ENCODE data around the gene AKR1B1. TPM values are rescaled to one million over a fixed set of nuclear protein-coding genes. Genes with fewer than 3 reads are reported as not detected.

Gene AKR1B1
- total and polyA plus RNA-seq, 2 of the 13 experiments (the other 11 are each of a cell fraction or from before 2014, with no cell fraction given) = 89.9 to 133 TPM

- 22% methylated on average over 3 of the region's 3 CpGs for WGBS (ENCODE audit: low lambda C conversion rate)
- Histone ChIP-seq H3K9me3 (ENCODE audit: low read length) (no peaks in the 10 kb centered on the region), H4K20me1 (ENCODE audit: insufficient read depth, low read length) (no peaks in the 10 kb centered on the region), H2AFZ (ENCODE audit: low read length) (no peak overlapping the region), H3K4me1 (ENCODE audit: insufficient read depth, low read length) (peaks cover 50% of the 10 kb centered on the region), H3K27me3 (ENCODE audit: control insufficient read depth in 1 of 2, insufficient read depth in 2 of 2, low read length in 2 of 2) (no peaks in the 10 kb centered on the region), H3K36me3 (replicated peaks in 1 of 2; ENCODE audit: control insufficient read depth in 1 of 2, insufficient read depth in 2 of 2, low read length in 2 of 2) (no peaks in the 10 kb centered on the region), H3K4me3 (replicated peaks in 1 of 3; ENCODE audit: insufficient read depth in 1 of 3, low read depth in 2 of 3, low read length in 3 of 3) (no peak overlapping the region), H3K9ac (ENCODE audit: insufficient read depth, low read depth, low read length) (no peak overlapping the region), H3K4me2 (ENCODE audit: low read depth, low read length) (peak overlapping the region; percentile 41; the same call in 1 of the 2 replicates), H3K27ac (ENCODE audit: extremely low read length, insufficient read depth, low read length) (no peak overlapping the region), H3K79me2 (ENCODE audit: insufficient read depth, low read length) (no peaks in the 10 kb centered on the region)
- ChIA-PET POLR2A (no interaction called here), CTCF (ENCODE audit: low intra/inter-chr PET ratio, low total read pairs) (no interaction called here)
- intact Hi-C loops (cut with micrococcal nuclease; ENCODE audit: unreplicated experiment) = no loop called here
- DNase-seq (ENCODE audit: low spot score) = peak; percentile 20
- in situ Hi-C loops (cut with HindIII; ENCODE audit: extremely low pct_ligation_motif_present, low pct_unique_long_range_greater_than_20kb) = no loop called here
- BruUV-seq (replicated peaks) = no TSS peak
- ATAC-seq = peak; percentile 61
- FAIRE-seq = no peak
- no peak for TF ChIP-seq ZNF709 (CRISPR knock-in tag; IDR thresholded peaks at IDR 0.05)
- no peak for TF ChIP-seq ZNF557 (CRISPR knock-in tag; IDR thresholded peaks at IDR 0.05)
- no peak for TF ChIP-seq REPIN1 (CRISPR knock-in tag; IDR thresholded peaks at IDR 0.05; ENCODE audit: borderline replicate concordance, low read depth)
- 0 out of 2 replicates have a peak, but pooled peaks have one; percentile 39 for TF ChIP-seq POGK (CRISPR knock-in tag; conservative IDR thresholded peaks at IDR 0.05)
- TF ChIP-seq IRF2 (CRISPR knock-in tag; IDR thresholded peaks at IDR 0.05) = no peak
- TF ChIP-seq, protein P1, sequence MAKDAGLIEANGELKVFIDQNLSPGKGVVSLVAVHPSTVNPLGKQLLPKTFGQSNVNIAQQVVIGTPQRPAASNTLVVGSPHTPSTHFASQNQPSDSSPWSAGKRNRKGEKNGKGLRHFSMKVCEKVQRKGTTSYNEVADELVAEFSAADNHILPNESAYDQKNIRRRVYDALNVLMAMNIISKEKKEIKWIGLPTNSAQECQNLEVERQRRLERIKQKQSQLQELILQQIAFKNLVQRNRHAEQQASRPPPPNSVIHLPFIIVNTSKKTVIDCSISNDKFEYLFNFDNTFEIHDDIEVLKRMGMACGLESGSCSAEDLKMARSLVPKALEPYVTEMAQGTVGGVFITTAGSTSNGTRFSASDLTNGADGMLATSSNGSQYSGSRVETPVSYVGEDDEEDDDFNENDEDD (CRISPR knock-in tag; IDR thresholded peaks at IDR 0.05; ENCODE audit: borderline replicate concordance) = no peak
- no peak for TF ChIP-seq SRY (CRISPR knock-in tag; IDR thresholded peaks at IDR 0.05)
- no peak for TF ChIP-seq SOX13 (IDR thresholded peaks at IDR 0.05)
- TF ChIP-seq SOX13 (CRISPR knock-in tag; conservative IDR thresholded peaks at IDR 0.05 in 1 of 2, IDR thresholded peaks at IDR 0.05 in 1 of 2) = peak in 1 of 2 experiments; percentile 71; a peak in 2 of 4 replicates
- no peak for TF ChIP-seq MTF1 (CRISPR knock-in tag; IDR thresholded peaks at IDR 0.05)
- TF ChIP-seq ZNF569 (CRISPR knock-in tag; IDR thresholded peaks at IDR 0.05; ENCODE audit: borderline replicate concordance) = no peak
- no peak for TF ChIP-seq WIZ (CRISPR knock-in tag; IDR thresholded peaks at IDR 0.05)
- TF ChIP-seq ZNF891 (CRISPR knock-in tag; IDR thresholded peaks at IDR 0.05) = no peak
- no peak for TF ChIP-seq ZNF720 (CRISPR knock-in tag; IDR thresholded peaks at IDR 0.05)
- TF ChIP-seq HOXA7 (CRISPR knock-in tag; IDR thresholded peaks at IDR 0.05) = no peak
- no peak for TF ChIP-seq NFYC (CRISPR knock-in tag; IDR thresholded peaks at IDR 0.05)
- TF ChIP-seq ZNF512 (CRISPR knock-in tag; IDR thresholded peaks at IDR 0.05) = no peak
- TF ChIP-seq GTF2F1 (IDR thresholded peaks at IDR 0.05; ENCODE audit: low read length) = no peak
- TF ChIP-seq FOXM1 (CRISPR knock-in tag; IDR thresholded peaks at IDR 0.05) = no peak
- TF ChIP-seq, protein P2, sequence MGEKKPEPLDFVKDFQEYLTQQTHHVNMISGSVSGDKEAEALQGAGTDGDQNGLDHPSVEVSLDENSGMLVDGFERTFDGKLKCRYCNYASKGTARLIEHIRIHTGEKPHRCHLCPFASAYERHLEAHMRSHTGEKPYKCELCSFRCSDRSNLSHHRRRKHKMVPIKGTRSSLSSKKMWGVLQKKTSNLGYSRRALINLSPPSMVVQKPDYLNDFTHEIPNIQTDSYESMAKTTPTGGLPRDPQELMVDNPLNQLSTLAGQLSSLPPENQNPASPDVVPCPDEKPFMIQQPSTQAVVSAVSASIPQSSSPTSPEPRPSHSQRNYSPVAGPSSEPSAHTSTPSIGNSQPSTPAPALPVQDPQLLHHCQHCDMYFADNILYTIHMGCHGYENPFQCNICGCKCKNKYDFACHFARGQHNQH (CRISPR knock-in tag; IDR thresholded peaks at IDR 0.05) = 0 out of 2 replicates have a peak, but pooled peaks have one; percentile 36
- peak; percentile 61; the same call in 1 of the 2 replicates for TF ChIP-seq SOX5 (CRISPR knock-in tag; IDR thresholded peaks at IDR 0.05; ENCODE audit: borderline replicate concordance)
- TF ChIP-seq NCOA2 (CRISPR knock-in tag; IDR thresholded peaks at IDR 0.05) = peak; percentile 57; the same call in 1 of the 2 replicates
Observed at GRCh38 chr7:134419085-134419484, 39.8 kb downstream of the AKR1B1 start.

Measured in HepG2 (cell line).